GM18870 (cell line): ENCODE data around the gene C2orf76.
"Not testable (repeated sequence)": the region's sequence is repeated elsewhere in the genome, so short reads cannot be mapped to it uniquely, and the experiment has no call there.

Experiments used
- ATAC-seq: cut with Tn5 transposase; IDR thresholded peaks from one replicate; pipeline ENCODE4 v1.9.1; 2021; ENCODE audit warnings: moderate library complexity; ENCODE audit not compliant: unreplicated experiment

C2orf76 gene

GRCh38 chr2:119377993-119378345 is 11.3 kb upstream of the C2orf76 start:
- no peak for ATAC-seq

- ATAC-seq: no peak
Measured at GRCh38 chr2:119377294-119377992, 10.8 kb upstream of the C2orf76 start.

- ATAC-seq: no peak
Measured at GRCh38 chr2:119376810-119377209, 10.2 kb upstream of the C2orf76 start.

GRCh38 chr2:119376406-119376805 is 9.8 kb upstream of the C2orf76 start:
- ATAC-seq: not testable (repeated sequence)

GRCh38 chr2:119373907-119374745 is 7.5 kb upstream of the C2orf76 start:
- not testable (repeated sequence) for ATAC-seq

- no peak for ATAC-seq
Measured at GRCh38 chr2:119372778-119373568, 6.3 kb upstream of the C2orf76 start.

- ATAC-seq: no peak
Measured at GRCh38 chr2:119371111-119371510, 4.5 kb upstream of the C2orf76 start.

- no peak for ATAC-seq
Measured at GRCh38 chr2:119369845-119370244, 3.2 kb upstream of the C2orf76 start.

- ATAC-seq: peak; percentile 19
Measured at GRCh38 chr2:119367472-119368099, 952 bp upstream of the C2orf76 start.

- ATAC-seq: no peak
Measured at GRCh38 chr2:119366161-119366648, 429 bp downstream of the C2orf76 start.

- ATAC-seq: no peak
Measured at GRCh38 chr2:119365436-119365835, 1.2 kb downstream of the C2orf76 start.

GRCh38 chr2:119364798-119365197 is 1.8 kb downstream of the C2orf76 start:
- no peak for ATAC-seq

GRCh38 chr2:119360423-119360966 is 6.1 kb downstream of the C2orf76 start:
- ATAC-seq: no peak

- no peak for ATAC-seq
Measured at GRCh38 chr2:119359774-119360173, 6.9 kb downstream of the C2orf76 start.

- no peak for ATAC-seq
Measured at GRCh38 chr2:119354860-119355259, 11.8 kb downstream of the C2orf76 start.

- peak; percentile 97 for ATAC-seq
Measured at GRCh38 chr2:119352357-119352756, 14.3 kb downstream of the C2orf76 start.

GRCh38 chr2:119350311-119350998 is 16.2 kb downstream of the C2orf76 start:
- no peak for ATAC-seq

GRCh38 chr2:119349289-119349688 is 17.3 kb downstream of the C2orf76 start:
- ATAC-seq: no peak

- ATAC-seq: no peak
Measured at GRCh38 chr2:119341684-119342083, 24.9 kb downstream of the C2orf76 start.

- no peak for ATAC-seq
Measured at GRCh38 chr2:119339562-119339923, 27.1 kb downstream of the C2orf76 start.
